SH-SY5Y (cell line): ENCODE measurements around the gene TIMP1.

Experiments
- GATA2 ChIP-seq: IDR thresholded peaks from 2 replicates; pipeline ENCODE4 v1.6.1; 2011; ENCODE audit warnings: mild to moderate bottlenecking, low read depth, low read length
- GATA3 ChIP-seq: IDR thresholded peaks from 2 replicates; pipeline ENCODE4 v1.6.1; 2011; ENCODE audit warnings: low read depth, mild to moderate bottlenecking, low read length, moderate library complexity

DNA sequence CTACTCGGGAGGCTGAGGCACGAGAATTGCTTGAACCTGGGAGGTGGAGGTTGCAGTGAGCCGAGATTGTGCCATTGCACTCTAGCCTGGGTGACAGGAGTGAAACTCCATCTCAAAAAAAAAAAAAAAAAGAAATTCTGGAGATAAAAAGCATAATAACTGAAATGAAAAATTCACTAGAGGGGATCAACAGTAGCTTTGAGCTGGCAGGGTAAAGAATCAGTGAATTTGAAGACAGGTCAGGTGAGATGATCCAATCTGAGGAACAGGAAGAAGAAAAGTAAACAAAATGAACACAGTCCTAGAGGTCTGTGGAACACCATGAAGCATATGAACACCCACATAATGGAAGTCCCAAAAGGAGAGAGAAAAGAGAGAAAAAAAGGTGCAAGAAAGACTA is 15.0 kb downstream of the TIMP1 start:
- TF ChIP-seq GATA3, result no peak
- no peak for TF ChIP-seq GATA2
